Mesendoderm (in vitro differentiated cells): Measurements from ENCODE around the gene DOCK2.

Experiments used
- DNase-seq: peaks from one replicate; pipeline ENCODE4 v3.0.0; 2013
- H2AK5ac ChIP-seq: 2 replicates; pipeline ENCODE4 v1.6.1; 2013; ENCODE audit warnings: low read length, inconsistent platforms
- H2BK120ac ChIP-seq: 2 replicates; pipeline ENCODE4 v1.6.1; 2013; ENCODE audit warnings: low read depth, mild to moderate bottlenecking, low read length, moderate library complexity, mixed read lengths
- H2BK15ac ChIP-seq: replicated peaks from 2 replicates; pipeline ENCODE4 v1.6.1; 2013; ENCODE audit warnings: low read depth, mild to moderate bottlenecking, moderate library complexity
- H2BK5ac ChIP-seq: 2 replicates; pipeline ENCODE4 v1.6.1; 2013; ENCODE audit warnings: low read length, inconsistent platforms
- H3K18ac ChIP-seq: 2 replicates; pipeline ENCODE4 v1.6.1; 2013; ENCODE audit warnings: mild to moderate bottlenecking, low read length, mixed read lengths
- H3K23ac ChIP-seq: one replicate; pipeline ENCODE4 v1.6.1; 2013; ENCODE audit warnings: low read length
- H3K27ac ChIP-seq: 2 replicates; pipeline ENCODE4 v1.5.1; 2013; ENCODE audit warnings: low read depth, mild to moderate bottlenecking, inconsistent platforms, low read length, moderate library complexity
- H3K27me3 ChIP-seq: 2 replicates; pipeline ENCODE4 v1.6.1; 2013; ENCODE audit warnings: low read length, control low read depth, mild to moderate bottlenecking, inconsistent platforms; ENCODE audit not compliant: insufficient read depth, poor library complexity
- H3K36me3 ChIP-seq: 2 replicates; pipeline ENCODE4 v1.6.1; 2013; ENCODE audit warnings: low read length, inconsistent platforms; ENCODE audit not compliant: control insufficient read depth, insufficient read depth
- H3K4ac ChIP-seq: one replicate; pipeline ENCODE4 v1.6.1; 2013; ENCODE audit warnings: low read depth, mild to moderate bottlenecking, low read length, moderate library complexity
- H3K4me1 ChIP-seq: 2 replicates; pipeline ENCODE4 v1.6.1; 2013; ENCODE audit warnings: low read depth, low read length, inconsistent platforms; ENCODE audit not compliant: control insufficient read depth
- H3K4me2 ChIP-seq: 2 replicates; pipeline ENCODE4 v1.6.1; 2013; ENCODE audit warnings: low read length
- H3K4me3 ChIP-seq: 2 replicates; pipeline ENCODE4 v1.5.1; 2013; ENCODE audit warnings: mild to moderate bottlenecking, low read length
- H3K56ac ChIP-seq: one replicate; pipeline ENCODE4 v1.6.1; 2013; ENCODE audit warnings: low read length
- H3K79me1 ChIP-seq: 2 replicates; pipeline ENCODE4 v1.6.1; 2013; ENCODE audit warnings: low read length, inconsistent platforms
- H3K79me2 ChIP-seq: 2 replicates; pipeline ENCODE4 v1.6.1; 2013; ENCODE audit warnings: mild to moderate bottlenecking, low read length; ENCODE audit not compliant: control insufficient read depth, insufficient read depth
- H3K9ac ChIP-seq: 2 replicates; pipeline ENCODE4 v1.6.1; 2013; ENCODE audit warnings: low read length, inconsistent platforms
- H4K5ac ChIP-seq: one replicate; pipeline ENCODE4 v1.6.1; 2013; ENCODE audit warnings: low read length
- H4K8ac ChIP-seq: one replicate; pipeline ENCODE4 v1.6.1; 2013; ENCODE audit warnings: low read depth, mild to moderate bottlenecking, control low read depth, low read length, moderate library complexity
- WGBS: extraction: QIAGEN DNeasy Blood & Tissue Kit; methylation state at CpG from one replicate; pipeline ENCODE4 v1.1.7; 2013; ENCODE audit warnings: low lambda C conversion rate, missing lambda C conversion rate; ENCODE audit not compliant: insufficient coverage; ENCODE audit errors: extremely low coverage; 5-methylcytosine and 5-hydroxymethylcytosine counted together

DOCK2 gene

DNA sequence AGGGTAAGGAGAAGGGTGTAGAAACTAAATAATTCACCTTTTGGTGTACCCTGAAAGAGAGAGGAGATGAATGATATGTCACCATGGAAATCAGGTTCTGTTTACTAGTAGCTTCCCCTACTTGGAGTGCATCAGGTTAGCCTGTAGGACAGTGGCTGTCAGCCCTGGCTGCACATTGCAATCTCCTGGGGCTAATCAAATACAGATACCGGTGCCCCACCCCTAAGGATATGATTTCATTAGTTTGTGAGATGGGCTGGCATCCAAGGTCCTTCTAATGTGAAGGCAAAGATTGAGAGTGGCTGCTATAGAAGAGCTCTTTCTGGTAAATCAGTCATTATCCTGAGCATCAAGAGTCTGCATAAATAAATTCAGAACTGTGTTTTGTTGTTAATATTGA, 296.1 kb downstream of the DOCK2 start:
- no peak overlapping the region for H2BK120ac ChIP-seq
- no peak overlapping the region for H2BK15ac ChIP-seq
- H3K23ac ChIP-seq: no peak overlapping the region
- no peak overlapping the region for H3K56ac ChIP-seq
- DNase-seq: no peak
- H3K18ac ChIP-seq: no peak overlapping the region
- no peaks in the 10 kb centered on the region for H3K79me1 ChIP-seq
- no peak overlapping the region for H2AK5ac ChIP-seq
- no peak overlapping the region for H3K27ac ChIP-seq
- H2BK5ac ChIP-seq: no peak overlapping the region
- H3K4me2 ChIP-seq: no peak overlapping the region
- H4K8ac ChIP-seq: no peak overlapping the region
- H3K4me3 ChIP-seq: no peak overlapping the region
- H3K27me3 ChIP-seq: no peaks in the 10 kb centered on the region
- H3K4me1 ChIP-seq: no peaks in the 10 kb centered on the region
- no peak overlapping the region for H4K5ac ChIP-seq
- no peaks in the 10 kb centered on the region for H3K79me2 ChIP-seq
- no peaks in the 10 kb centered on the region for H3K36me3 ChIP-seq
- no CpG with 5 or more reads among the region's 1 CpG for WGBS
- H3K4ac ChIP-seq: no peak overlapping the region
- no peak overlapping the region for H3K9ac ChIP-seq

GRCh38 chr5:169933616-169934015, 296.5 kb downstream of the DOCK2 start:
- Histone ChIP-seq H2BK15ac (no peak overlapping the region), H3K9ac (no peak overlapping the region), H2BK5ac (no peak overlapping the region), H3K56ac (no peak overlapping the region), H3K27me3 (no peaks in the 10 kb centered on the region), H3K4me2 (no peak overlapping the region), H3K79me2 (no peaks in the 10 kb centered on the region), H4K5ac (no peak overlapping the region), H3K79me1 (no peaks in the 10 kb centered on the region), H3K36me3 (no peaks in the 10 kb centered on the region), H3K18ac (no peak overlapping the region), H4K8ac (no peak overlapping the region), H3K4me1 (no peaks in the 10 kb centered on the region), H2BK120ac (no peak overlapping the region), H3K4me3 (no peak overlapping the region), H3K23ac (no peak overlapping the region), H3K4ac (no peak overlapping the region), H2AK5ac (no peak overlapping the region), H3K27ac (no peak overlapping the region)
- no CpG with 5 or more reads among the region's 7 CpGs for WGBS
- DNase-seq: no peak

DNA sequence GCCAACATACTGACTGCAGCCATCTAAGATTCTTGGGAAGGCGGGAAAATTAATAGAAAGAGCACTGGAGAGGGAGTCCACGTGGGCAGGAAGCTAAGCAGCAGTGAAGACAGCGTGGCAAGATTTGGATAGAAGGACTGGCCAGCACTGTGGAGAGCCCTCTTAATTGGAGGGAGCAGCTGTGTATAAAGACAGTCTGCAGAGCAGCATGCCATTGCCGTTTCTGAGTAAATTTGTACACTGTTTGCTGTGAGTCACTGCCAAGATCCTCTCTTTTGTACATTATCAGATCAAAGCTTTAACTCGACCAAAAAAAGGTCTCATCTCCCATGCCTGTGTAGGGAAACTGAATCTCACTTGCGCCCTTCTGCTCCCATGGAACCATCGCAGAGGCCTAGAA, 297.9 kb downstream of the DOCK2 start:
- no peak overlapping the region for H3K9ac ChIP-seq
- H3K4me1 ChIP-seq: no peaks in the 10 kb centered on the region
- no peak overlapping the region for H2BK5ac ChIP-seq
- no peak overlapping the region for H3K4me3 ChIP-seq
- no peak overlapping the region for H3K56ac ChIP-seq
- H3K27me3 ChIP-seq: no peaks in the 10 kb centered on the region
- H2BK15ac ChIP-seq: no peak overlapping the region
- H3K4me2 ChIP-seq: no peak overlapping the region
- H3K4ac ChIP-seq: no peak overlapping the region
- H2AK5ac ChIP-seq: no peak overlapping the region
- H3K79me2 ChIP-seq: no peaks in the 10 kb centered on the region
- no peaks in the 10 kb centered on the region for H3K79me1 ChIP-seq
- no peak overlapping the region for H3K18ac ChIP-seq
- DNase-seq: no peak
- H3K36me3 ChIP-seq: no peaks in the 10 kb centered on the region
- H4K8ac ChIP-seq: no peak overlapping the region
- no CpG with 5 or more reads among the region's 7 CpGs for WGBS
- H3K23ac ChIP-seq: no peak overlapping the region
- no peak overlapping the region for H2BK120ac ChIP-seq
- H3K27ac ChIP-seq: no peak overlapping the region
- H4K5ac ChIP-seq: no peak overlapping the region

- H3K4me3 ChIP-seq: no peak overlapping the region
- no peak overlapping the region for H2BK15ac ChIP-seq
- no peak overlapping the region for H3K9ac ChIP-seq
- H3K79me1 ChIP-seq: no peaks in the 10 kb centered on the region
- no peak overlapping the region for H2AK5ac ChIP-seq
- no peak overlapping the region for H2BK120ac ChIP-seq
- H3K27me3 ChIP-seq: no peaks in the 10 kb centered on the region
- WGBS: no CpG with 5 or more reads among the region's 5 CpGs
- no peaks in the 10 kb centered on the region for H3K79me2 ChIP-seq
- H3K4me1 ChIP-seq: no peaks in the 10 kb centered on the region
- H3K18ac ChIP-seq: no peak overlapping the region
- no peak overlapping the region for H3K23ac ChIP-seq
- no peak overlapping the region for H4K8ac ChIP-seq
- H2BK5ac ChIP-seq: no peak overlapping the region
- no peak overlapping the region for H3K4me2 ChIP-seq
- H3K4ac ChIP-seq: no peak overlapping the region
- H4K5ac ChIP-seq: no peak overlapping the region
- H3K27ac ChIP-seq: no peak overlapping the region
- no peak overlapping the region for H3K56ac ChIP-seq
- DNase-seq: no peak
- no peaks in the 10 kb centered on the region for H3K36me3 ChIP-seq
Observed at GRCh38 chr5:169935762-169936161, 298.7 kb downstream of the DOCK2 start.

- H3K4me3 ChIP-seq: no peak overlapping the region
- H2BK5ac ChIP-seq: no peak overlapping the region
- H3K4ac ChIP-seq: no peak overlapping the region
- H4K5ac ChIP-seq: no peak overlapping the region
- H3K4me1 ChIP-seq: no peaks in the 10 kb centered on the region
- H3K18ac ChIP-seq: no peak overlapping the region
- H4K8ac ChIP-seq: no peak overlapping the region
- H3K36me3 ChIP-seq: no peaks in the 10 kb centered on the region
- no peak overlapping the region for H2BK15ac ChIP-seq
- no peak overlapping the region for H3K27ac ChIP-seq
- no CpG with 5 or more reads among the region's 2 CpGs for WGBS
- H3K4me2 ChIP-seq: no peak overlapping the region
- no peak overlapping the region for H2BK120ac ChIP-seq
- H3K23ac ChIP-seq: no peak overlapping the region
- H3K9ac ChIP-seq: no peak overlapping the region
- DNase-seq: no peak
- no peak overlapping the region for H3K56ac ChIP-seq
- H2AK5ac ChIP-seq: no peak overlapping the region
- no peaks in the 10 kb centered on the region for H3K79me2 ChIP-seq
- H3K27me3 ChIP-seq: no peaks in the 10 kb centered on the region
- H3K79me1 ChIP-seq: no peaks in the 10 kb centered on the region
Observed at GRCh38 chr5:169938439-169938838, 301.4 kb downstream of the DOCK2 start.

- H2BK15ac ChIP-seq: no peak overlapping the region
- no peak overlapping the region for H3K56ac ChIP-seq
- H2BK5ac ChIP-seq: no peak overlapping the region
- no peaks in the 10 kb centered on the region for H3K36me3 ChIP-seq
- H3K4me1 ChIP-seq: no peaks in the 10 kb centered on the region
- DNase-seq: no peak
- H3K4ac ChIP-seq: no peak overlapping the region
- no peaks in the 10 kb centered on the region for H3K27me3 ChIP-seq
- no CpG with 5 or more reads among the region's 2 CpGs for WGBS
- no peak overlapping the region for H3K9ac ChIP-seq
- H4K5ac ChIP-seq: no peak overlapping the region
- H3K4me3 ChIP-seq: no peak overlapping the region
- no peaks in the 10 kb centered on the region for H3K79me1 ChIP-seq
- H3K18ac ChIP-seq: no peak overlapping the region
- no peak overlapping the region for H2BK120ac ChIP-seq
- H3K79me2 ChIP-seq: no peaks in the 10 kb centered on the region
- H3K4me2 ChIP-seq: no peak overlapping the region
- no peak overlapping the region for H3K27ac ChIP-seq
- H3K23ac ChIP-seq: no peak overlapping the region
- H4K8ac ChIP-seq: no peak overlapping the region
- H2AK5ac ChIP-seq: no peak overlapping the region
Observed at GRCh38 chr5:169939731-169940130, 302.7 kb downstream of the DOCK2 start.
